Ureter (tissue), 1 donor: ENCODE results near the gene PIK3C3. TPM values are rescaled to one million over a fixed set of nuclear protein-coding genes. Genes with fewer than 3 reads are reported as not detected.
A peak's percentile ranks its signal among the peaks of the same experiment; 100 is the strongest.
"Not testable (repeated sequence)": the region's sequence is repeated elsewhere in the genome, so short reads cannot be mapped to it uniquely, and the experiment has no call there.

Source experiments
- DNase-seq: peaks from one replicate; pipeline ENCODE4 v3.0.0-alpha.2; 2020; ENCODE audit warnings: low spot score
- total RNA-seq: library from RNA; stranded (reverse); gene quantifications from one replicate; pipeline ENCODE4 v1.2.4, GENCODE V29; 2023
- donor health status: DM: yes; HTN: yes; CAD: no.

The PIK3C3 gene
- total RNA-seq, 1 donor from 2014 or later = 68.0 TPM

- DNase-seq = no peak
These were observed 69.1 kb downstream of the PIK3C3 start for GRCh38 chr18:42024131-42024530.

- no peak for DNase-seq
These were observed 70.5 kb downstream of the PIK3C3 start for GRCh38 chr18:42025491-42025890.

- DNase-seq = no peak
These were observed 71.1 kb downstream of the PIK3C3 start for GRCh38 chr18:42025974-42026625.

GRCh38 chr18:42028247-42028832 lies 73.3 kb downstream of the PIK3C3 start:
- DNase-seq = no peak

GRCh38 chr18:42029092-42029491 lies 74.1 kb downstream of the PIK3C3 start:
- DNase-seq = no peak

GRCh38 chr18:42030586-42031182 lies 75.7 kb downstream of the PIK3C3 start:
- no peak for DNase-seq

- no peak for DNase-seq
These were observed 77.4 kb downstream of the PIK3C3 start for GRCh38 chr18:42032447-42032846.

GRCh38 chr18:42033137-42033810 lies 78.2 kb downstream of the PIK3C3 start:
- DNase-seq = no peak

- no peak for DNase-seq
These were observed 83.9 kb downstream of the PIK3C3 start for GRCh38 chr18:42038936-42039335.

GRCh38 chr18:42039396-42039795 lies 84.4 kb downstream of the PIK3C3 start:
- no peak for DNase-seq

GRCh38 chr18:42041793-42042192 lies 86.8 kb downstream of the PIK3C3 start:
- no peak for DNase-seq

- no peak for DNase-seq
These were observed 90.3 kb downstream of the PIK3C3 start for GRCh38 chr18:42045346-42045745.

- no peak for DNase-seq
These were observed 92.7 kb downstream of the PIK3C3 start for GRCh38 chr18:42047721-42048120.

- no peak for DNase-seq
These were observed 93.1 kb downstream of the PIK3C3 start for GRCh38 chr18:42048158-42048557.

- DNase-seq = not testable (repeated sequence)
These were observed 94.5 kb downstream of the PIK3C3 start for GRCh38 chr18:42049536-42049935.

GRCh38 chr18:42051411-42051810 lies 96.4 kb downstream of the PIK3C3 start:
- DNase-seq = no peak

- DNase-seq = no peak
These were observed 97.2 kb downstream of the PIK3C3 start for GRCh38 chr18:42052122-42052708.

- peak; percentile 50 for DNase-seq
These were observed 98.3 kb downstream of the PIK3C3 start for GRCh38 chr18:42053188-42053781.

GRCh38 chr18:42064109-42064508 lies 109.1 kb downstream of the PIK3C3 start:
- DNase-seq = no peak

GRCh38 chr18:42067518-42067917 lies 112.5 kb downstream of the PIK3C3 start:
- no peak for DNase-seq

GRCh38 chr18:42068030-42068429 lies 113.0 kb downstream of the PIK3C3 start:
- no peak for DNase-seq

GRCh38 chr18:42069036-42069435 lies 114.0 kb downstream of the PIK3C3 start:
- DNase-seq = no peak
